HepG2 (cell line): Measurements from ENCODE around the gene TGFBI. TPM values are rescaled to one million over a fixed set of nuclear protein-coding genes. Genes with fewer than 3 reads are reported as not detected.

Source experiments
- ATAC-seq: fragments of 200-7000 bp; cut with Tn5 transposase; 3 replicates; pipeline ENCODE4 v1.9.1; 2020; ENCODE audit warnings: mild to moderate bottlenecking, moderate library complexity
- BruUV-seq: library from RNA; stranded (reverse); fragments of 400-500 nt; replicated peaks from 2 replicates; lab custom pipeline; 2021; lab: Mats Ljungman, UMichigan
- CTCF ChIA-PET: fragments of 300-600 bp; formaldehyde crosslinking; extraction: SDS; loops from one replicate; lab custom pipeline; 2021; ENCODE audit warnings: low total read pairs, inconsistent platforms, low intra/inter-chr PET ratio; lab: Yijun Ruan, JAX
- POLR2A ChIA-PET: fragments of 350-600 bp; sonication (Branson Sonifier 250); formaldehyde crosslinking; loops from one replicate; lab custom pipeline; 2020; ENCODE audit warnings: antibody characterized with exemption, inconsistent platforms; lab: Yijun Ruan, JAX
- DNase-seq: peaks from one replicate; pipeline ENCODE4 v3.0.0-alpha.2; 2015; ENCODE audit warnings: low spot score
- FAIRE-seq: peaks from 3 replicates; lab custom pipeline; 2011; peaks lifted over from hg19 to GRCh38; lab: Jason Lieb, UNC
- H2AFZ ChIP-seq: one replicate; pipeline ENCODE4 v1.6.1; 2011; ENCODE audit warnings: low read length, inconsistent platforms
- H3K27ac ChIP-seq: fragments of 300-600 bp; 3 replicates; pipeline ENCODE4 v1.8.0; 2011; ENCODE audit warnings: mixed run types, mild to moderate bottlenecking, mixed read lengths, low read length, inconsistent platforms; ENCODE audit not compliant: insufficient read depth; ENCODE audit errors: extremely low read length
- H3K27me3 ChIP-seq, 2 experiments: fragments of 200-600 bp in 1 of 2; 2 replicates in 1 of 2; 3 replicates in 1 of 2; pipeline versions ENCODE4 v1.6.0 to v1.8.0; 2011; ENCODE audit warnings: low read length in 2 of 2, mild to moderate bottlenecking in 2 of 2, moderate library complexity in 2 of 2, inconsistent platforms in 1 of 2; ENCODE audit not compliant: insufficient read depth in 2 of 2, control insufficient read depth in 1 of 2
- H3K36me3 ChIP-seq, 2 experiments: fragments of 200-600 bp in 1 of 2; replicated peaks in 1 of 2; 2 replicates in 1 of 2; 3 replicates in 1 of 2; pipeline versions ENCODE4 v1.5.1 to v1.8.0; 2011; ENCODE audit warnings: low read length in 2 of 2, inconsistent platforms in 1 of 2; ENCODE audit not compliant: insufficient read depth in 2 of 2, control insufficient read depth in 1 of 2
- H3K4me1 ChIP-seq: 2 replicates; pipeline ENCODE4 v1.5.1; 2012; ENCODE audit warnings: low read length, inconsistent platforms; ENCODE audit not compliant: insufficient read depth
- H3K4me2 ChIP-seq: 2 replicates; pipeline ENCODE4 v1.6.0; 2011; ENCODE audit warnings: low read depth, low read length, inconsistent platforms
- H3K4me3 ChIP-seq, 3 experiments: fragments of 200-600 bp in 1 of 3; sonication (generic), shearing (Covaris generic) in 1 of 3; replicated peaks in 1 of 3; 2 replicates each; pipeline ENCODE4 v1.5.1; 2011 to 2016; ENCODE audit warnings: low read length in 3 of 3, inconsistent platforms in 2 of 3, low read depth in 2 of 3, mild to moderate bottlenecking in 2 of 3, control low read depth in 1 of 3, mixed read lengths in 1 of 3; ENCODE audit not compliant: insufficient read depth in 1 of 3
- H3K79me2 ChIP-seq: one replicate; pipeline ENCODE4 v1.6.1; 2011; ENCODE audit warnings: low read length, inconsistent platforms; ENCODE audit not compliant: insufficient read depth
- H3K9ac ChIP-seq: 2 replicates; pipeline ENCODE4 v1.6.0; 2011; ENCODE audit warnings: mild to moderate bottlenecking, low read depth, low read length, inconsistent platforms; ENCODE audit not compliant: insufficient read depth
- H3K9me3 ChIP-seq: 2 replicates; pipeline ENCODE4 v1.5.1; 2012; ENCODE audit warnings: mild to moderate bottlenecking, low read length
- H4K20me1 ChIP-seq: 2 replicates; pipeline ENCODE4 v1.6.0; 2011; ENCODE audit warnings: inconsistent platforms, mild to moderate bottlenecking, low read length, moderate library complexity; ENCODE audit not compliant: insufficient read depth
- REST ChIP-seq, 2 experiments: IDR thresholded peaks; 2 replicates each; pipeline ENCODE4 v1.6.1; 2011 to 2012; ENCODE audit warnings: low read length in 2 of 2, borderline replicate concordance in 1 of 2, low read depth in 1 of 2, mild to moderate bottlenecking in 1 of 2, moderate library complexity in 1 of 2
- ZGPAT ChIP-seq: IDR thresholded peaks from 2 replicates; pipeline ENCODE4 v1.6.1; 2016; ENCODE audit warnings: mild to moderate bottlenecking
- ZMYM3 ChIP-seq: sonication (generic); formaldehyde crosslinking; IDR thresholded peaks from 2 replicates; pipeline ENCODE4 v1.5.1; 2020; ENCODE audit warnings: mild to moderate bottlenecking, missing genetic modification reagents
- ZNF329 ChIP-seq: sonication (generic); formaldehyde crosslinking; IDR thresholded peaks from 2 replicates; pipeline ENCODE4 v1.9.0; 2021; ENCODE audit warnings: low read depth, mild to moderate bottlenecking, missing genetic modification reagents
- WGBS: methylation state at CpG from one replicate; pipeline ENCODE4 v1.1.6; 2017; ENCODE audit warnings: low lambda C conversion rate; 5-methylcytosine and 5-hydroxymethylcytosine counted together
- in situ Hi-C: cut with HindIII; loops from 2 replicates; pipeline ENCODE4 v1.10.0; 2017; ENCODE audit warnings: low pct_unique_long_range_greater_than_20kb; ENCODE audit not compliant: extremely low pct_ligation_motif_present
- intact Hi-C: fragments of 100-400 bp; cut with micrococcal nuclease; formaldehyde crosslinking; loops from one replicate; pipeline ENCODE4 v1.10.0; 2022; ENCODE audit not compliant: unreplicated experiment
- polyA plus RNA-seq, 8 experiments: library from polyadenylated mRNA; depleted of rRNA in 3 of 8; stranded (reverse) in 7 of 8; unstranded in 1 of 8; fragments of >200 nt; fragmentation: Illumina TruSeq in 4 of 8; extraction: Trizol in 4 of 8; gene quantifications; 2 replicates each; pipeline versions ENCODE4 v1.2.1 to v1.2.3, GENCODE V29; 2011 to 2016; ENCODE audit warnings: low read depth in 4 of 8, missing spikeins in 1 of 8, mixed read lengths in 1 of 8; ENCODE audit not compliant: insufficient read depth in 1 of 8
- total RNA-seq, 5 experiments: library from RNA; depleted of rRNA; stranded (reverse); fragments of >200 nt; fragmentation: Illumina TruSeq; extraction: Trizol; gene quantifications; 2 replicates each; pipeline ENCODE4 v1.2.3, GENCODE V29; 2016; ENCODE audit warnings: low read depth in 1 of 5

TGFBI gene
- total and polyA plus RNA-seq, 2 of the 13 experiments (the other 11 are each of a cell fraction or from before 2014, with no cell fraction given): 275 to 457 TPM

- in situ Hi-C loops: no loop called here
- WGBS: 78% methylated on average over 16 of the region's 16 CpGs
- CTCF ChIA-PET: no interaction called here
- intact Hi-C loops: no loop called here
- TF ChIP-seq ZMYM3 (CRISPR knock-in tag): peak; percentile 24; the same call in 1 of the 2 replicates
- no peak for TF ChIP-seq ZNF329 (CRISPR knock-in tag)
- TF ChIP-seq, all 625 proteins: peak for 1
- H3K4me2 ChIP-seq: no peak overlapping the region
- no peak overlapping the region for H3K27ac ChIP-seq
- H3K4me1 ChIP-seq: peaks cover 14% of the 10 kb centered on the region
- DNase-seq: no peak
- no peak overlapping the region for H2AFZ ChIP-seq
- no peaks in the 10 kb centered on the region for H3K79me2 ChIP-seq
- ATAC-seq: no peak
- BruUV-seq: no TSS peak
- no peak overlapping the region for H3K9ac ChIP-seq
- H3K4me3 ChIP-seq: no peak overlapping the region
- H4K20me1 ChIP-seq: no peaks in the 10 kb centered on the region
- no peaks in the 10 kb centered on the region for H3K9me3 ChIP-seq
- POLR2A ChIA-PET: no interaction called here
- H3K36me3 ChIP-seq: no peaks in the 10 kb centered on the region
- FAIRE-seq: no peak
- H3K27me3 ChIP-seq: no peaks in the 10 kb centered on the region
These were observed 59.4 kb downstream of the TGFBI start for GRCh38 chr5:136087961-136088871.

- ChIA-PET POLR2A (no interaction called here), CTCF (no interaction called here)
- ATAC-seq (no peak), DNase-seq (no peak), FAIRE-seq (no peak)
- Histone ChIP-seq H3K27ac (no peak overlapping the region), H3K4me1 (peaks cover 28% of the 10 kb centered on the region), H3K36me3 (no peaks in the 10 kb centered on the region), H3K4me3 (no peak overlapping the region), H3K4me2 (no peak overlapping the region), H4K20me1 (no peaks in the 10 kb centered on the region), H3K27me3 (no peaks in the 10 kb centered on the region), H2AFZ (no peak overlapping the region), H3K79me2 (no peaks in the 10 kb centered on the region), H3K9me3 (no peaks in the 10 kb centered on the region), H3K9ac (no peak overlapping the region)
- TF ChIP-seq ZGPAT (no peak), REST (IDR thresholded peaks at IDR 0.05; ENCODE audit: borderline replicate concordance in 1 of 2, low read depth in 1 of 2, low read length in 2 of 2) (peak in 1 of 2 experiments; percentile 67; a peak in 2 of 4 replicates)
- in situ Hi-C loops: no loop called here
- no TSS peak for BruUV-seq
- WGBS: 71% methylated on average over 7 of the region's 7 CpGs
- intact Hi-C loops: no loop called here
These were observed 61.0 kb downstream of the TGFBI start for GRCh38 chr5:136089791-136090190.
